K562 (cell line): ENCODE results near the gene LCE1E.

Experiments used
- CEBPB ChIP-seq: fragments of 450-650 bp; IDR thresholded peaks from 2 replicates; pipeline ENCODE4 v1.6.1; 2016; ENCODE audit warnings: missing genetic modification characterization, missing compliant biosample characterization
- CHD7 ChIP-seq: fragments of 200-600 bp; sonication (generic); IDR thresholded peaks from one replicate; pipeline ENCODE4 v1.6.1; 2012; ENCODE audit warnings: mild to moderate bottlenecking, low read depth, low read length, inconsistent platforms
- CREM ChIP-seq: IDR thresholded peaks from 2 replicates; pipeline ENCODE4 v1.6.1; 2014; ENCODE audit warnings: antibody characterized with exemption, low read depth
- CTCF ChIP-seq, 3 experiments: IDR thresholded peaks in 2 of 3; conservative IDR thresholded peaks in 1 of 3; 2 replicates each; pipeline ENCODE4 v1.5.1; 2011 to 2012; ENCODE audit warnings: low read length in 3 of 3, mild to moderate bottlenecking in 3 of 3, control low read depth in 2 of 3, improper control_type of control experiment in 1 of 3, inconsistent platforms in 1 of 3, low read depth in 1 of 3, mixed read lengths in 1 of 3, moderate library complexity in 1 of 3; ENCODE audit not compliant: insufficient read depth in 2 of 3
- E2F1 ChIP-seq: sonication (generic); formaldehyde crosslinking; IDR thresholded peaks from 2 replicates; pipeline ENCODE4 v1.8.1; 2023; ENCODE audit warnings: mild to moderate bottlenecking, missing genetic modification reagents, moderate library complexity
- ELK3 ChIP-seq: fragments of 450-650 bp; formaldehyde crosslinking; IDR thresholded peaks from 2 replicates; pipeline ENCODE4 v1.4.0; 2020; ENCODE audit warnings: mild to moderate bottlenecking
- EZH2 ChIP-seq: IDR thresholded peaks from 2 replicates; pipeline ENCODE4 v1.6.1; 2012; ENCODE audit warnings: low read depth, mild to moderate bottlenecking, inconsistent platforms, low read length, borderline replicate concordance
- FOXA1 ChIP-seq: fragments of 450-650 bp; IDR thresholded peaks from 2 replicates; pipeline ENCODE4 v1.6.1; 2016; ENCODE audit warnings: mild to moderate bottlenecking, borderline replicate concordance
- FOXM1 ChIP-seq, 2 experiments: fragments of 450-650 bp in 1 of 2; sonication (generic) in 1 of 2; formaldehyde crosslinking in 1 of 2; IDR thresholded peaks; 2 replicates each; pipeline versions ENCODE4 v1.6.1 to v1.9.0; 2017 to 2022; ENCODE audit warnings: low read depth in 2 of 2, mild to moderate bottlenecking in 2 of 2, missing genetic modification reagents in 1 of 2, moderate library complexity in 1 of 2
- MYBL2 ChIP-seq, 2 experiments: fragments of 450-650 bp in 1 of 2; sonication (generic) in 1 of 2; formaldehyde crosslinking in 1 of 2; IDR thresholded peaks; 2 replicates each; pipeline versions ENCODE4 v1.6.1 to v1.8.1; 2017 to 2022; ENCODE audit warnings: borderline replicate concordance in 1 of 2, inconsistent platforms in 1 of 2, low read depth in 1 of 2, mild to moderate bottlenecking in 1 of 2, missing genetic modification reagents in 1 of 2, moderate library complexity in 1 of 2
- RBBP5 ChIP-seq: fragments of 200-600 bp; sonication (generic); IDR thresholded peaks from 2 replicates; pipeline ENCODE4 v1.6.1; 2012; ENCODE audit warnings: borderline replicate concordance, mild to moderate bottlenecking, low read length, control low read depth, inconsistent platforms; ENCODE audit not compliant: insufficient read depth, poor library complexity, severe bottlenecking
- USF2 ChIP-seq: sonication (generic); formaldehyde crosslinking; IDR thresholded peaks from 2 replicates; pipeline ENCODE4 v1.5.0; 2020; ENCODE audit warnings: missing genetic modification reagents
- ZNF263 ChIP-seq: sonication (generic); formaldehyde crosslinking; IDR thresholded peaks from 2 replicates; pipeline ENCODE4 v1.8.0; 2022; ENCODE audit warnings: mild to moderate bottlenecking, missing genetic modification reagents, borderline replicate concordance
- ZNF398 ChIP-seq: fragments of 250-450 bp; sonication (Bioruptor Pico); IDR thresholded peaks from 2 replicates; pipeline ENCODE4 v1.8.0; 2021; ENCODE audit warnings: moderate library complexity, mild to moderate bottlenecking, inconsistent platforms

- TF ChIP-seq RBBP5, result no peak
- TF ChIP-seq FOXM1 (IDR thresholded peaks at IDR 0.05; ENCODE audit: low read depth), result no peak
- no peak for TF ChIP-seq FOXM1 (CRISPR knock-in tag; IDR thresholded peaks at IDR 0.05; ENCODE audit: low read depth)
- TF ChIP-seq MYBL2 (IDR thresholded peaks at IDR 0.05; ENCODE audit: low read depth), result no peak
- no peak for TF ChIP-seq MYBL2 (CRISPR knock-in tag; IDR thresholded peaks at IDR 0.05; ENCODE audit: borderline replicate concordance)
- no peak for TF ChIP-seq E2F1
- TF ChIP-seq CHD7, result no peak
- TF ChIP-seq EZH2, result no peak
- TF ChIP-seq ZNF398, result no peak
- TF ChIP-seq ELK3 (CRISPR knock-in tag), result no peak
- no peak for TF ChIP-seq USF2 (CRISPR knock-in tag)
- TF ChIP-seq CTCF (IDR thresholded peaks at IDR 0.05 in 2 of 3, conservative IDR thresholded peaks at IDR 0.05 in 1 of 3; ENCODE audit: insufficient read depth in 2 of 3, low read depth in 1 of 3, low read length in 3 of 3), result no peak
- no peak for TF ChIP-seq CREM
- no peak for TF ChIP-seq CEBPB
- TF ChIP-seq ZNF263 (CRISPR knock-in tag), result no peak
- no peak for TF ChIP-seq FOXA1
These were observed 25.6 kb downstream of the LCE1E start, which contains the start of gene LCE1B for GRCh38 chr1:152811671-152812070.
